ENCODE results near the gene BSND.

DNA sequence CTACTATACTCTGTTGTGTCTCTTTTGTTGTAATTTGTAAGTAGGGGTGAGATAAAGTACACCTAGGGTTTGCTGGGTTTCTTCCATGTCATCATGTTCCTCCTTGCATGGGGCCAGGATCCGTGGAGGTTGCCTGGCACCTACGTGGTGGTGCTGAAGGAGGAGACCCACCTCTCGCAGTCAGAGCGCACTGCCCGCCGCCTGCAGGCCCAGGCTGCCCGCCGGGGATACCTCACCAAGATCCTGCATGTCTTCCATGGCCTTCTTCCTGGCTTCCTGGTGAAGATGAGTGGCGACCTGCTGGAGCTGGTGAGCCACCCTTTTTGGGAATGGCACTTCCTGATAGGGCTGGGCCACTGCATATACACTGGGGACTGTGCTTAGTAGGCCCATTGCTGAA, 45.0 kb downstream of the BSND start:
- TF ChIP-seq, protein P1, sequence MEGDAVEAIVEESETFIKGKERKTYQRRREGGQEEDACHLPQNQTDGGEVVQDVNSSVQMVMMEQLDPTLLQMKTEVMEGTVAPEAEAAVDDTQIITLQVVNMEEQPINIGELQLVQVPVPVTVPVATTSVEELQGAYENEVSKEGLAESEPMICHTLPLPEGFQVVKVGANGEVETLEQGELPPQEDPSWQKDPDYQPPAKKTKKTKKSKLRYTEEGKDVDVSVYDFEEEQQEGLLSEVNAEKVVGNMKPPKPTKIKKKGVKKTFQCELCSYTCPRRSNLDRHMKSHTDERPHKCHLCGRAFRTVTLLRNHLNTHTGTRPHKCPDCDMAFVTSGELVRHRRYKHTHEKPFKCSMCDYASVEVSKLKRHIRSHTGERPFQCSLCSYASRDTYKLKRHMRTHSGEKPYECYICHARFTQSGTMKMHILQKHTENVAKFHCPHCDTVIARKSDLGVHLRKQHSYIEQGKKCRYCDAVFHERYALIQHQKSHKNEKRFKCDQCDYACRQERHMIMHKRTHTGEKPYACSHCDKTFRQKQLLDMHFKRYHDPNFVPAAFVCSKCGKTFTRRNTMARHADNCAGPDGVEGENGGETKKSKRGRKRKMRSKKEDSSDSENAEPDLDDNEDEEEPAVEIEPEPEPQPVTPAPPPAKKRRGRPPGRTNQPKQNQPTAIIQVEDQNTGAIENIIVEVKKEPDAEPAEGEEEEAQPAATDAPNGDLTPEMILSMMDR (IDR thresholded peaks at IDR 0.05), result no peak
- TF ChIP-seq POLR2A (IDR thresholded peaks at IDR 0.05), result no peak
